HG02588 (cell line): ENCODE measurements around the gene ARHGAP19.
"Not testable (repeated sequence)": the region's sequence is repeated elsewhere in the genome, so short reads cannot be mapped to it uniquely, and the experiment has no call there.

Experiments used
- ATAC-seq: cut with Tn5 transposase; IDR thresholded peaks from one replicate; pipeline ENCODE4 v1.9.1; 2021; ENCODE audit warnings: mild to moderate bottlenecking, moderate library complexity; ENCODE audit not compliant: unreplicated experiment

The ARHGAP19 gene

DNA sequence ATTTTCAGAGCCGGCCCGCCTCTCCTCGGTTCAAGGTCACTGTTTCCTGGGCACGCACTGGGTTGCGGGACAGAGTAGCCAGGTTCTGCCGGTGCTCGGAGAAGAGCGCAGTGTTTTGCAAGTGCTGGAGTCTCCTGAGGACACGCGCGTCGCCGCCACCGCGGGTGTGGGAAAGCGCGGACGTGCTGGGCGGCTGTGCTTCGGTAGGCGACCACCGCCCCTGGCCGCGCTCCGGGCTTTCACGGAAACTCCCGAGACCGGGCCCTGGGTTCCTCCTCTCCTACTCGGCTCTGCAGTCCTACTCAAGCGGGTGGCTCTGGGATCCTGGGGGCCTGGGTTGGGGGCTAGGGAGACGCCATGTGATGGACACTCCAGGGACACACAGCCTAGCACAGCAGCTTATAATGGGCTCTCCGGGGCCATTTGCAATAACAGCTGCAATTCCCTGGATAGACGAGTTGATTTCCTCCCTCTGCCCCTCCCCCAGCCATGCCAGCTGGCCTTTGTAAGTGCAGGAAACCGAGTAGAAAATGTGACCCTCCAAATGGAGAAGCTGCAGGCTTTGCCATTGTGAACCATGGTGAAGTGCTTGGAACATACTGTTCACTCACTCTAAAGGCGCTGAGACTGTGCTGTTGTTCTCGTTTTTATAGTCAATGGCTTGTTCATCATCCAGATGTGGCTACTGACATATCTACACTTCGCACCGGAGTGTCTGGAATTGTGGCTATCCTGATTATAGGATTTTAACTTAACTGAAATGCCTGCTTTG, 28.8 kb upstream of the ARHGAP19 start:
- no peak for ATAC-seq

DNA sequence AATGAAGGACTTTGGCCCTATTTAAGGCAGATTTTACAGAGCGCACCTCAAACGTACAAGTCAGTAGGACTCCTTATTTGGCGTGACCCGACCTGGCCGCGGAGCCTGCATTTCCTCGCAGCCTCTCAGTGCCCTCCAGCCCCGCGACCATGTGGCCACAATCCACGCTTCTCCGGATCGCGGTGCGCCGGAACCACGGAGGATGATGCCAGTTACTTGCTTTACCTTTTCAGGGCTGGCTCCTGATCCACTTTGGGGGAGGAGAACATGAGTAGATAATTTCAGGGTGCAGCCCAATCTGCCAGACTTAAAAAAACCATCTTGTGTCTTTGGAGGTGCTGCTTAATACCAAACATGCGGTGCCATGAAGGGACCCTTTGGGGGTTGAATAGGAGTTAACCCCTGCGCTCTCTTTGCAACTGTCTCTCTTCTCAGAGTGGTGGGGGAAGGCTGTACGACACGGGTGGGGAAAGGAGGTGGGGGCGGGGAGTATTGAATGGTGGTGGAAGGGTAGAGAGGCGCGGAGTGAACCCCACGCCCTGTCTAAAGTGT, 28.1 kb upstream of the ARHGAP19 start:
- no peak for ATAC-seq

DNA sequence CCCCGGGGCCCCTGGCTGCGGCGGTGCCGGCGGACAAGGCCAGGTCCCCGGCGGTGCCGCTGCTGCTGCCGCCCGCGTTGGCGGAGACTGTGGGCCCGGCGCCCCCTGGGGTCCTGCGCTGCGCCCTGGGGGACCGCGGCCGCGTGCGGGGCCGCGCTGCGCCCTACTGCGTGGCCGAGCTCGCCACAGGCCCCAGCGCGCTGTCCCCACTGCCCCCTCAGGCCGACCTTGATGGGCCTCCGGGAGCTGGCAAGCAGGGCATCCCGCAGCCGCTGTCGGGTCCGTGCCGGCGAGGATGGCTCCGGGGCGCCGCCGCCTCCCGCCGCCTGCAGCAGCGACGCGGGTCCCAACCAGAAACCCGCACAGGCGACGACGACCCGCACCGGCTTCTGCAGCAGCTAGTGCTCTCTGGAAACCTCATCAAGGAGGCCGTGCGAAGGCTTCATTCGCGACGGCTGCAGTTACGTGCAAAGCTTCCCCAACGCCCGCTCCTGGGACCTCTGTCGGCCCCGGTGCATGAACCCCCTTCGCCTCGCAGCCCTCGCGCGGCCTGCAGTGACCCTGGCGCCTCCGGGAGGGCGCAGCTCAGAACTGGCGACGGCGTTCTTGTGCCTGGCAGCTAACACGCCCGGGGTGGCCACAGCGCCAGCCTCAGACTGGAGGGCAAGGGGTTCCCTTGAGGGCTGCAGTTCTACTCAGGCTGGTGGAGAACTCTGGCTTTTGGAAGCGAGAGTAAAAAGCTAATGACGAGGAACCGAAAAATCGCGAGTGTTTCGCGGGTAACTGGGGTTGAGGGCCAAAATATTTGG, 27.4 kb upstream of the ARHGAP19 start:
- ATAC-seq, result peak; percentile 28

DNA sequence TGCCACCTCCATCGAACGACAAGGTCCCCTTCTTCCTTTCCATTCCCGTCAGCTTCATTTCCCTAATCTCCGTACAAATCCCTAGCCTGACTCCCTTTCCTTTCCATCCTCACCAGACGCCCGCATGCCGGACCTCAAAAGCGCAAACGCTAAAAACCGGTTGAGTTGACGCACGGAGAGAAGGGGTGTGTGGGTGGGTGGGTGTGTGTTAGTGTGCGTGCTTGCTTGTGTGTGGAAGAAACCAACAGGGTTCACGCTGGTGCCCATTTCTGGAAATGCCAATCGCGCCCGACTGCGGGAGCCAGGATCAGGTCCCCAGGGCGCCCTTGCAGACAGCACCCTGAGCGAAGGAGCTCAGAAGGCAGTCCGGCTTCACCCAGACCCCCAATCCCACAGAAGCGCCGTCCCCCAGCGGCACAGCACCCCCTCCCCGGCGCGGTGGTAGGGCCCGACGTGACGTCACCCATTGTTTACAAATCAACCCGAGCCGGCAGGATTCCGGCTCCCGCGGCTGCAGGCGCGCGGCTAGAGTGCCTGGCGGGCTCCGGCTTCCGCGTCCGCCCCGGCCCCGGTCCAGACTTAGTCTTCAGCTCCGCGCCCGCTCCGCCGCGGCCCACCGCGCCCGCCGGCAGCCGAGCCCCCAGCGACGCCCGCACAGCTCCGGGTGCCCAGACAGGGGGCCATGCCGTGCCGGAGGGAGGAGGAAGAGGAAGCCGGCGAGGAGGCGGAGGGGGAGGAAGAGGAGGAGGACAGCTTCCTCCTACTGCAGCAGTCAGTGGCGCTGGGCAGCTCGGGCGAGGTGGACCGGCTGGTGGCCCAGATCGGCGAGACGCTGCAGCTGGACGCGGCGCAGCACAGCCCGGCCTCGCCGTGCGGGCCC, 26.6 kb upstream of the ARHGAP19 start, which contains the start of gene FRAT1:
Gene FRAT1, plus strand, starts transcription at position 500 of the 880 bp plus-strand sequence. Its CDS starts 183 bp downstream, at position 683.
- peak; percentile 70 for ATAC-seq

DNA sequence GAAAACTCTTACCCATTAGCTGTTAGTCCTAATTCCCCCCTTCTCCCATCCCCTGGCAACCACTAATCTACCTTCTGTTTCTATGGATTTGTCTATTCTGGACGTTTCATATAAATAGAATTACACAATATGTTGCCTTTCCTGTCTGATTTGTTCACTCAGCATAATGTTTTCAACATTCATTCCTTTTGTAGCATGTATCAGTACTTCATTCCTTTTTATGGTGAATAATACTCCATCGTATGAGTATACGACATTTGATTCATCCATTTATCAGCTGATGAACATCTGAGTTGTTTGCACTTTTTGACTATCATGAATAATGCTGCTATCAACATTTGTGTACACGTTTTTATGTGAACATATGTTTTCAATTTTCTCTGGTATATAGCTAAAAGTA, 22.2 kb upstream of the ARHGAP19 start:
- ATAC-seq, result no peak

DNA sequence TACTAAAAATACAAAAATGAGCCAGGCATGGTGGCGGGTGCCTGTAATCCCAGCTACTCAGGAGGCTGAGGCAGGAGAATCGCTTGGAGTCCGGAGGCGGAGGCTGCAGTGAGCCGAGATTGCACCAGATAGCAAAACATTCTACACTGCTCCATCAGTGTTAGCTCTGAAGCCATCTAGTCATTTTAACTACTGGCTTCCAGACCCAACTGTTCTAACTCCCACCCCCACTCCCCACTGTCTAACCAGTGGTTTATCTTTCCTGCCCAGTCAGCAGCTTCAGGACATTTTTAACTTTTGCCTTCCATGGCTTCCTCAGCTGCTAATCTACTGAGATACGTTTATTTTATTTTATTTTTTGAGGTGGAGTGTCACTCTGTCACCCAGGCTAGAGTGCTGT, 20.5 kb upstream of the ARHGAP19 start:
- no peak for ATAC-seq

DNA sequence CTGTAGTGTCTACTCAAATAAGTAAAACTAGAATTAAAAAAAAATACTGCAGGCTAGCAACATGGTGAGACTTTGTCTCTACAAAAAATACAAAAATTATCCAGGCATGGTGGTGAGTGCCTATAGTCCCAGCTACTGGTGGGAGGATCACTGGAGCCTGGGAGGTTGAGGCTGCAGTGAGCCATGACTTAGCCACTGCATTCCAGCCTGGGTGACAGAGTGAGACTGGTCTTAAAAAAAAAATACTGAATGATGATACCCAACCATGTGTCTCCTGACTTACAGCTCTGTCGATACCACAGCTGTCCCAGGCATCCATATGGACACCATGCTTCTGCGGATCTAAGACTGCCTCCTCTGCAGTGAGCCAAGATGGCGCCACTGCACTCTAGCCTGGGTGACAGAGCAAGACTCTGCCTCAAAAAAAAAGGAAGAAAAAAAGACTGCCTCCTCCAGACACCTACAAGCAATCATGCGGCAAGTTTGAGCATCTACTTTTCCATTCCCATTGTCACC, 18.7 kb upstream of the ARHGAP19 start:
- no peak for ATAC-seq

DNA sequence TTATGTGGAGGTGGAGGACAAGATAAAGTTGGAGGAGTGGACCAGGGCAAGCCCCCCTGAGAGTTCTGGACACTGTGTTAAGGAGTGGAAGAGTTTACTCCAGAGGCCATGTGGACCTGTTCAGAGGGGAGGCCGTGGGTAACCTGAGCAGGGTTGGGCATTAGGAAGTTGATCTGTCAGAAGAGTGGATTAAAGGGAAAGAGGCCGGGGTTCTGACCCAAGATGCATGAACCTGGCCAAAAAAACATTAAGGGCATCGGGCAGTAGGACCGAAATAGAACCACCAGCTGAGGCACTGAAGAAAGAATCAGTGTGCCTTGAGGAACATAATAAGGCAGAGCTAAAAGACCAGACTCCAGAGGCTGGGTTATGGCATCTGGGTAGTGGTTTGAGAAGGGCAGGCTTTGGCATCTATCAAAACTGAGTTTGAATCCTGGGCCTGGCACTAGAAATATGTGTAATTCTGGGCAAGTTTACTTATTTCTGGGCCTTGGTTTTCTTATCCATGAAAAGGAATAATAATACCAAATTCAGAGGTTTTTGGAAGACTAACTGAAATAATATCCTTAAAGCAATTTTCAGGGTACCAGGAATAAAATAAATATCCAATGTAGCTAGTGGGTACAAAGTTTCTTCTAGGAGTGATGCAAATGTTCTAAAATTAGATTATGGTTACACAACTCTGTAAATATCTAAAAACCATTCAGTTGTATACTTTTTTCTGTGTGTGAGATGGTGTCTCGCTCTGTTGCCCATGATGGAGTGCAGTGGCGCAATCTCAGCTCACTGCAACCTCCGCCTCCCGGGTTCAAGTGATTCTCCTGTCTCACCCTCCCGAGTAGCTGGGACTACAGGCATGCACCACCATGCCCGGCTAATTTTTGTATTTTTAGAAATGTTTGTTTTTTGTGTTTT, 15.7 kb upstream of the ARHGAP19 start:
- no peak for ATAC-seq

DNA sequence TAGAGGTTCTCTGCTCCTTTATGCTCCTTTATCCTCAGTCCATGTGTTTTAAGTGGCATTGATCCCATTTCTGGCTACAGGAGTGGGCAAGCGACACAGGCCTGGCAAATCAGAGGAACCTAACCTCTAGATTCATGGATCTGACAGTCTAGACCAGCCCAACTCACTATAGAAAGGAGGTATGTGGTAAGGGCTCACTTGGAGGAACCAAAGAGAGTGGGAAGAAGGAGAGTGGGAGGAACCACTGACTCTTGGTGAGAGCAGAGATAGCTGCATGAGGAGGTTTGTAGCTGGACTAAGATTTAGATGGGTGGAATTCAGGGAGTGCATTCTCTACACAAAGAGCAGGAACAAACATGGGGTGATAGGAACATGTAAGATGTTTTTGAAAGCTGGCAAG, 15.0 kb upstream of the ARHGAP19 start:
- ATAC-seq, result no peak

DNA sequence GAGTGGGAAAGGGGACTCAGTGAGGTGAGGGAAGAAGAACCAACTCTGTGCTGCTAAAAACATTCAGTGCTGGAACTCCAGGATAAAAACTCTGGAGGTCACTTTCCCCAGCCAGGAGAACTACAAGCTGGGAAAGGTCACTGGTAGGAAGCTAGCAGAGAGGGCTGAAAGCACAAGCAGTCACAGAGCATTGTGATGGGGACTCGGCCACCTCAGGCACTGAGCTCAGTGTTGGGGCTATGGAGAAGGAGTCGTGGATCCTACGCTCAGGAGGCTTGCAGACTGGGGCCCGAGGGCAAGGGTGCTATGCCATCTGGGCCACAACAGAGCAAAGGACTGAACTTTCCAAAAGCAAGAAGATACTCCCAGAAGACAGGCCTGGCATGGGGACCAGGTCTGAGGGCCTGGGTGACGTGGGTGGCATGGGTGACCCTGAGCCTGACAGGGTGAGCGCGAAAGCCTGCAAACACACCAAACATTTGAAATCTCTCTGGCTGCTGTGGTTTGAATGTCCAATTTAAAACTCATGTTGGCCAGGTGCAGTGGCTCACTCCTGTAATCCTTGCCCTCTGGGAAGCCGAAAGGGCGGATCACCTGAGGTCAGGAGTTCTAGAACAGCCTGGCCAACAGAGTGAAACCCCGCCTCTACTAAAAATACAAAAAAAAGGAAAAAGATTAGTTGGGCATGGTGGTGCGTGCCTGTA, 9.8 kb upstream of the ARHGAP19 start:
- ATAC-seq, result no peak

DNA sequence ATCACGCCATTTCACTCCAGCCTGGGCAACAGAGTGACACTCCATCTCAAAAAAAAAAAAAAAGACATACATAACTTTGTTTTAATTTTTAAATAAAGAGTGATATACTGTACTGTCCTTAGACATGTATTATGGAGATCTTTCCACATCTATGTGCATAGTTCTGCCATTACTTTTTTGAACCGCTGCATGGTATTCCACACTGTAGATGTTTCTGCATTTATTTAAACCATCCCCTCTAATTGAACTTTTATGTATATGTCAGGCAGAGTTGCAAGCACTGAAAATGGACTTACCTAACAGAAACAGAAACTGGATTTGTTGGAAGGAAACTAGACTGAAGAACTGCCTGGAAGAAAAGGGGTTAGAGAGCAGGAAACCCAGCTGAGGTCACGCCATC, 8.5 kb upstream of the ARHGAP19 start:
- no peak for ATAC-seq

DNA sequence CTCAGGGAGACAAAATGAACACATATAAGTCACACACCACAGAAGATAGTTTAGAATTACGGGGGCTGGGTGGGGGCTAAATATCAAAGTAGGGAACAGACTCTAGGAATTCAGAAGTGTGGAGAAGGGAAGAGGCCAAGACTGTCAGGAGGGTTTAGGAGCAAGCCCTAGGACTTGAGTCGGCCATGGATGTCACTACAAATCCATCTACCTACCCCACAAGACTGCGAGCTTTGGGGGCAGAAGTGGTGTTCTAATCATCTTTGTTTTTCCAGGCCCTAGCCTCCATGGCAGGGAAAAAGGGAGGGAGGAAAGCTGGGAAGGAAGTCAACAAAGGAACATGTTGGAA, 5.8 kb upstream of the ARHGAP19 start:
- no peak for ATAC-seq

DNA sequence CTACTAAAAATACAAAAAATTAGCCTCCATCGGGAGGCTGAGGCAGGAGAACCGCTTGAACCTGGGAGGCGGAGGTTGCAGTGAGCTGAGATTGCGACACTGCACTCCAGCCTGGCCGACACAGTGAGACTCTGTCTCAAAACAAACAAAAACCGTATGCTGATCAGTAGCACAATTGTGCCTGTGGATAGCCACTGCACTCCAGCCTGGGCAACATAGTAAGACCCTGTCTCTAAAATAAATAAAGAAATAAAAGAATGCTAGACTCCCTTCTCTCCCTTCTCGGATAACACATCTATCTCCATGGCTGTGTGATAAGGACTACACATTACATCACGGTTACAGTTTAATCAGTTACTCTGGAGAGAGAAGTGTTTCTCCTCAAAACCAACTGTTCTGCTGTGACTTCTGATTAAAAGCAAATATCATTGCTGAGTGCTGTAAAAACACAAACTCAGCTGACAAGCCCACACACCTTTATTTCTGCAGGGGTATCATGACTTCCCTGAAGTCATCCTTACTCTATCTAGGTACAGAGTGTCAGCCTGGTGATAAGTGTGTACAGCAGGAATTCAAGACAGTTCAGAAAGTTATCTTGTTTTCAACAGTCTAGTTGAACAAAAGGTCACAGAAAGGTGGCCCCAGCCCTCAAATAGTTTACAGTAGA, 5.3 kb upstream of the ARHGAP19 start:
- ATAC-seq, result no peak

DNA sequence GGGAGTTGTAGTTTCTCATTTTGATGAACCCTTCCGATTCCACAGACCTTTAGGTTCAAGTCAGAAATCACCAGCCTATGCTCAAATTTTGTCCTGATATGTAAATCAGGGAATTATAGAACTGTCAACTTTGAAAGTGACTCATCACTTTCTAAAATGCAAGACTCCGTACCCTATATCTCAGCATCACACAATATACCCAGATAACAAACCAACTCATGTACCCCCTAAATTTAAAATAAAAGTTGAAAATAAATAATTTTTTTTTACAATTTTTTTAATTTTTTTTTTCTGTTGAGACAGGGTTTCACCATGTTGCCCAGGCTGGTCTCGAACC, 393 bp upstream of the ARHGAP19 start:
- no peak for ATAC-seq

DNA sequence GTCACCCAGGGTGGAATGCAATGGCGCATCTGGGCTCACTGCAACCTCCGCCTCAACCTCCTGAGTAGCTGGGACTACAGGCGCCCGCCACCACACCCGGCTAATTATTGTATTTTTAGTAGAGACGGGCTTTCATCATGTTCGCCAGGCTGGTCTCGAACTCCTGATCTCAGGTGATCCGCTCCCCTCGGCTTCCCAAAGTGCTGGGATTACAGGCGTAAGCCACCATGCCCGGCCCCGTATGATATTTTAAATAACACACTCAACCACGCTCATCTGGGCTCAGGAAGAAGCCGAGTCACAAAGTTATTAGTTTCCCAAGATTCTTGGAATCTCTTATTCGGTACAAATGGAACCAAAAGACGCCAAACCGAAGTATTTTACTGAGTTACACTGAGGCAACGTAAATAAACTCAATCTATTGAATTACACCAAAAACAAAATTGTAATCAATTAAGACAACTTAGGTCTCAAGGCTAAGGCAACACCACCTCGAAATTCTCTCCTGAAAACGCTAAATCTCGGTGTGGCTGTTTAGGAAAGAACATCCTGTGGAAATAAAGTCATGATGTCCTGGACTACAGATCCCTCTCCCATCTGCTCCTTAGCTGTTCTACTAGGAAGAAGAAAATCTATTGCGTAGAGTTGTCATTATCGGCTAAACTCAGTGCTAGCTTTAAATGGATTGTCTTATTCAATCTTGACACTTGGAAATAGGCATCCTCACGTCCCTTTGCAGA, 910 bp downstream of the ARHGAP19 start:
- no peak for ATAC-seq

DNA sequence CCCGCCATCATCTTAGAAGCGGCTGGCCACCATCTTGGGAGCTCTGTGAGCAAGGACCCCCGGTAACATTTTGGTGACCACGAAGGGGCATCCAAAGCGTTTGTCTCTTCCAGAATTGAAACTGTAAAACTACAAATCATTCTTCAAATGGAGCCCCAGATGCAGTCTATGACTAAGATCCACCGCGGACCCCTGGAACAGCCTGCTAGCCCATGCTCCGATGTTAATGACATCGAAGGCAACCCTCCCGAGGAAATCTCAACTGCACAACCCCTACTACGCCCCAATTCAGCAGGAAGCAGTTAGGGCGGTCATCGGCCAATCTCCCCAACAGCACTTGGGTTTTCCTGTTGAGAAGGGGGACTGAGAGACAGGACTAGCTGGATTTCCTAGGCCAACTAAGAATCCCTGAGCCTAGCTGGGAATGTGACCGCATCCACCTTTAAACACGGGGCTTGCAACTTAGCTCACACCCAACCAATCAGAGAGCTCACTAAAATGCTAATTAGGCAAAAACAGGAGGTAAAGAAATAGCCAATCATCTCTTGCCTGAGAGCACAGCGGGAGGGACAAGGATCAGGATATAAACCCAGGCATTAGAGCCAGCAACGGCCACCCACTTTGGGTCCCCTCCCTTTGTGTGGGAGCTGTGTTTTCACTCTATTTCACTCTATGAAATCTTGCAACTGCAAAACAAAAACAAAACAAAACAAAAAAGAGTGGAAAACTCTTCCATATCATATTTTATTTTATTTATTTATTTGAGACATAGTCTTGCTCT, 1.7 kb downstream of the ARHGAP19 start:
- not testable (repeated sequence) for ATAC-seq

DNA sequence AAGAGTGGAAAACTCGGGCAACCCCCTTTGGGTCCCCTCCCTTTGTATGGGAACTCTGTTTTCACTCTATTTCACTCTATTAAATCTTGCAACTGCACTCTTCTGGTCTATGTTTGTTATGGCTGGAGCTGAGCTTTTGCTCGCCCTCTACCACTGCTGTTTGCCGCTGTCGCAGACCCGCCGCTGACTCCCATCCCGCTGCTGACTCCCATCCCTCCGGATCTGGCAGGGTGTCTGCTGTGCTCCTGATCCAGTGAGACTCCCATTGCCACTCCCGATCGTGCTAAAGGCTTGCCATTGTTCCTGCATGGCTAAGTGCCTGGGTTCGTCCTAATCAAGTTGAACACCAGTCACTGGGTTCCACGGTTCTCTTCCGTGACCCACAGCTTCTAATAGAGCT, 2.4 kb downstream of the ARHGAP19 start:
- ATAC-seq, result not testable (repeated sequence)
